ENCODE results near the gene MEI1.

MEI1 gene

DNA sequence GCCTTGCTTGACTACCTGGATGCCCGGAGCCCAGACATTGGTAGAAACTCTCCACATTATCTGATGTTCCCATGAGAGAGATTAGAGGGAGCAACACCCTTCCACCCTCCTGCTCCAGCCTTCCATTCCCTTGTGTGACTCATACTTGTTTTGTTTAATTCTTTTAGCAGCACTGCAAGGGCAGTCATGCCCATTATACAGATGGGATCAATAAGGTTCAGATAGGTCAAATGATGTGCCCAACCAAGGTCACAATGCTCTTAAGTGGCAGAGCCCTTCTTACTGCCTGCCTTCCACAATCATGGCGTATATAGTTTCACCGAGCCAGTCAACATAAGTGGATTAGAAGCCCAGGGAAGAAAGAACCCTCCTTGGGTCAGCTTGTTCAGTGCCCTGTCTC, 94.6 kb downstream of the MEI1 start:
- H3K27ac ChIP-seq (ENCODE audit: low read length), result no peak overlapping the region
- no peaks in the 10 kb centered on the region for H3K36me3 ChIP-seq (ENCODE audit: control insufficient read depth in 1 of 2, insufficient read depth in 2 of 2, low read length in 2 of 2)
- H3K4me3 ChIP-seq (ENCODE audit: low read depth in 1 of 2, low read length in 2 of 2), result no peak overlapping the region
- H3K4me1 ChIP-seq (ENCODE audit: control insufficient read depth in 1 of 2, insufficient read depth in 2 of 2, low read length in 2 of 2), result no peaks in the 10 kb centered on the region
- H3K27me3 ChIP-seq (ENCODE audit: low read depth, low read length), result no peaks in the 10 kb centered on the region
- no peaks in the 10 kb centered on the region for H3K9me3 ChIP-seq (ENCODE audit: control insufficient read depth in 1 of 2, low read length in 2 of 2)

DNA sequence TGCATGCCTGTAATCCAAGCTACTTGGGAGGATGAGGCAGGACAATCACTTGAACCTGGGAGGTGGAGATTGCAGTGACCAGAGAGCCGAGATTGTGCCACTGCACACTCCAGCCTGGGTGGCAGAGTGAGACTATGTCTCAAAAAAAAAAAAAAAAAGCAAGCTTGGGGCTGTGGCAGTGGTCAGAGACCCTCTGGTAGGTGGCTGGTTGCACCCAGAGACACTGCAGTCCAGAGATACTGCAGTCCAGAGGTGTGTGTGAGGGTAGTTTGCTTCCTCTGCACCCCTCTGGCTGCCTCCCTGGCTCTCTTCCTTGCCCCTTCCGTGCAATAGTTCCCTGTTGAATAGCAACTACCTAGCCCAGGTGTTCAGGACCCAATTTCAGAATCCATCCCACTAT, 99.4 kb downstream of the MEI1 start:
- Histone ChIP-seq H3K27me3 (ENCODE audit: low read depth, low read length) (no peaks in the 10 kb centered on the region), H3K4me3 (ENCODE audit: low read depth in 1 of 2, low read length in 2 of 2) (no peak overlapping the region), H3K27ac (ENCODE audit: low read length) (peak overlapping the region; percentile 90), H3K4me1 (ENCODE audit: control insufficient read depth in 1 of 2, insufficient read depth in 2 of 2, low read length in 2 of 2) (peaks cover 9 to 20% of the 10 kb centered on the region in 2 donors), H3K36me3 (ENCODE audit: control insufficient read depth in 1 of 2, insufficient read depth in 2 of 2, low read length in 2 of 2) (no peaks in the 10 kb centered on the region), H3K9me3 (ENCODE audit: control insufficient read depth in 1 of 2, low read length in 2 of 2) (no peaks in the 10 kb centered on the region)

DNA sequence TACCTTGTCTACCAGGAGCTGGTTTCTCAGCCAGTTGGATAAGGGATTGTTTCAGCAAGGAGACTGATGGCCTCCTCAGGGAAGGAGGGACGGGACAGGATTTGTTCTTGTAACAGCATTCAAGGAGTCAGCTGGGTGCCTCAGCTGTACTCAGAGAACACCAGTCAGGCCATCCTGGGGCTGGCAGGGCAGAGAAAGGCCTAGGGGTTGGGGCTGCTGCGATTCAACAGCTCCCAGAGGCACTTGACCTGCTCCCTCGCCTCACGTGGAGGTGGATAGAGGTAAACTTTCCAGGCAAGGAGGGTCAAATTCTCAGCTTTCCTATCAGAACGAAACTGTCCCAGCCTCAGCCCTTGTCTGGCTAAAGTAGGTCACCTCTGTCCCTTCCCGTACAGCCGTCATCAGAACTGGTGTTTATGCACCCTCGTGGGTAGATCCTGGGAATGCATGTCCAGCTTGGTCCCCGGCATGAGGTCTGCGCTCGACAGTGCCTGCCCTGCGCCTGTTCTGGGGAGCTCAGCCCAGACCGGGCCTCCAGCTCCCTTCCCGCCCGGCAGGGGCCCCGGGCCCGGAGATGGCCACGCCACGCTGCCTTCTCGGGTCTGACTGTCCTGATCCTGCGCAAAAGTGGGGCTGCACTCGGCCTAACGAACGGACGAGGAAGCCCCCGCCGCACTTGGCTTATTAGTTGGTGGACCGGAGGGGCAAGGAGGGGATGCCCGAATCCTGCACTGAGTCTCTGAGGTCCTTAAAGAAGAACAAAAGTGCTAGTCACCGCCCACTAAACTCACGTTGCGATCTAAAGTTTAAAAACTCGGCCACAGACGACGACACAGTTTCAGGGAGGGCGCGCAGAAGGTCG, 100.4 kb downstream of the MEI1 start:
- Histone ChIP-seq H3K36me3 (ENCODE audit: control insufficient read depth in 1 of 2, insufficient read depth in 2 of 2, low read length in 2 of 2) (no peaks in the 10 kb centered on the region), H3K27ac (ENCODE audit: low read length) (peak overlapping the region; percentile 90), H3K27me3 (ENCODE audit: low read depth, low read length) (no peaks in the 10 kb centered on the region), H3K4me1 (ENCODE audit: control insufficient read depth in 1 of 2, insufficient read depth in 2 of 2, low read length in 2 of 2) (peaks cover 9 to 20% of the 10 kb centered on the region in 2 donors), H3K4me3 (ENCODE audit: low read depth in 1 of 2, low read length in 2 of 2) (peak overlapping the region; percentile 84 to 88), H3K9me3 (ENCODE audit: control insufficient read depth in 1 of 2, low read length in 2 of 2) (no peaks in the 10 kb centered on the region)

DNA sequence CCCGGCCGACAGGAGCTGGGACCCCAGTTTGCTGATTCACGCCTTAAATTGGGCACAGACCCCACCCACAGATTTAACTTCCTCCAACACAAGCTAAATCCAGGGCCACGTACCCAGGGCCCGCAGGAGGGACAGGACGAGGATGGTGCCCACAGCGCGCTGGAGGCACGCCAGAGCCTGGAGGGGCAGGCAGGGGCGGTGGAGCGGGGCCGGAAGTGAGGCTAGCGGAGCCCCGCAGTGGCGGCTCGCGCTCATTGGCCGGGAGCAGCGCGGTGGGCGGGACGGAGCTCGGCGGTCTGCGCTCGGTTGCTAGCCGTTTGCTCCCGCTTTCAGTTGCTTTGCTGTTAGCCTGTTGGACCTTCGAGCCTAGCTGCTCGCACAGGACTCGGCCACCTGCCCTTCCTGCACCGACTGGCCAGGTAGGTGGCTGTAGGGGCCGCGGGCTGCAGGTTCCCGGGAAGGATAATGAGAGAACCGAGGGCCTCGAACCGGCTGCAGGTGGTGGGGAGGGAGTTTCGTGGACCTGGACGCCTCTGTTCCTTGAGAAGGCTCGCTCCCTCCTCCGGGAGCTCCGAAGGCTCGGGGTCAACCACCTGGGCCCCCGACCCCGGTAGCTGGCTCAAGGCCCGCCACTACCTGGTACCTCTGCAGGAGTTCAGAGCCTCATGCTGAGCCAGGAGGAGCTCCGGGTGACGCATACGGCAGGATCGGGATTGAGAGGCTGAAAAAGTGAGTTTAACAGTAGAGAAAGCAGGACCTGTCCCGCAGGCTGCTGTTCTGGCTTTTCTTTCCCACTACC, 101.2 kb downstream of the MEI1 start, which contains the start of gene CCDC134:
Gene CCDC134, plus strand, starts transcription at position 332 of the 799 bp plus-strand sequence. CDS start 8,212 bp downstream, outside the sequence.
- peaks cover 9 to 20% of the 10 kb centered on the region in 2 donors for H3K4me1 ChIP-seq (ENCODE audit: control insufficient read depth in 1 of 2, insufficient read depth in 2 of 2, low read length in 2 of 2)
- H3K9me3 ChIP-seq (ENCODE audit: control insufficient read depth in 1 of 2, low read length in 2 of 2), result no peaks in the 10 kb centered on the region
- H3K36me3 ChIP-seq (ENCODE audit: control insufficient read depth in 1 of 2, insufficient read depth in 2 of 2, low read length in 2 of 2), result no peaks in the 10 kb centered on the region
- peak within 1 kb of the TSS; percentile 84 to 88 for H3K4me3 ChIP-seq (ENCODE audit: low read depth in 1 of 2, low read length in 2 of 2)
- H3K27me3 ChIP-seq (ENCODE audit: low read depth, low read length), result no peaks in the 10 kb centered on the region
- peak within 1 kb of the TSS; percentile 90 for H3K27ac ChIP-seq (ENCODE audit: low read length)

DNA sequence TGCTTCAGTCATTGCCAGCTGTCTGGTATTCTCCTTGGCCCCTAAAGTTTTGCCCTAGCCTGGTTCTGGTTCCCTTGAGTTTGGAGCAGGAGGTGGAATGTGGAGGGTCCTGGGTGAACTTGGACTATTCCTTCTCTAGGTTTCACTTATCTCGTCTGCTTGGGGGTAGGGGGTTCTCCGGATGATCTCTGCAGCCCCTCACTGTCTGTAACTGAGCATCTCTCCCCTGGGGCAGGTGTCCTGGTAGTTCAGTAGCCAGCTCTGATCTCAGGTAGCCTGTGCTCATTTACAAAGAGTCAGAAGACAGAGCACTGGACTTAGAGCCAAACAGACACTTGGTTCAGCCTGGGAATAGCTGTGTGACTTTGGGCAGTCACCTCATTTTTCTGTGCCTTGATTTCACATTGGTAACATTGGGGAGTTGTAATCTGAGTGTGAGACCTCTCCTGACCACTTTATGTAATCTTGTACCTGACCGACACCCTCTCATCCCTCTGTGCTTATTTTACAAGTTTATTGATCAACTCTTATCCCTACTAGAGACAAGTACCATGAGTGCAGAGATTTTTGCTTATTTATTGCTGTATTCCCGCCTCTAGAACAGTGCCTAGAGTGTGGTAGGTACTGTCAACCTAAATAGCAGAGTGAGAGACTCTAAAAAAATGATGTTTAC, 102.0 kb downstream of the MEI1 start:
- Histone ChIP-seq H3K36me3 (ENCODE audit: control insufficient read depth in 1 of 2, insufficient read depth in 2 of 2, low read length in 2 of 2) (no peaks in the 10 kb centered on the region), H3K4me1 (ENCODE audit: control insufficient read depth in 1 of 2, insufficient read depth in 2 of 2, low read length in 2 of 2) (peaks cover 9 to 20% of the 10 kb centered on the region in 2 donors), H3K9me3 (ENCODE audit: control insufficient read depth in 1 of 2, low read length in 2 of 2) (no peaks in the 10 kb centered on the region), H3K27me3 (ENCODE audit: low read depth, low read length) (no peaks in the 10 kb centered on the region), H3K4me3 (ENCODE audit: low read depth in 1 of 2, low read length in 2 of 2) (peak overlapping the region; percentile 84 to 88), H3K27ac (ENCODE audit: low read length) (peak overlapping the region; percentile 90)

DNA sequence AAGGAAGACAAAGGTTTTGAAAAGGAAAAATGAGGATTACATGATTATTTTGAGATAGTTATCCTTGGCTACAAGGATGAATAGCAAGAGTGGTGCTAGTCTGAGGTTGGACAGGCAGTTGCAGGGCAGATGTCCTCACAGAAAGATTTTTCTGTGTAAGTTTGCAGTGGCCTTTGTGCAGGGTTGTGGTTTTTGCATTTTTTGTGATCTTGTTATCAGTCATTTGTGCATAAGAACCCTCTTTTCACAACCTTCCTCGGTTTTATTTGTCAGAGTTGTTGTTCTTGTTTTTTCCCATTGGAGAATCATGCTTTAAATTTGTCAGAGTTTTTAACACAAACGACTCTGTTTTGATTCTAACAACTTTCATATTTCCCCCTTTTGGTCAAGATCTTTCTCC, 102.6 kb downstream of the MEI1 start:
- H3K4me3 ChIP-seq (ENCODE audit: low read depth in 1 of 2, low read length in 2 of 2), result peak overlapping the region in 1 of 2 donors; percentile 84
- no peaks in the 10 kb centered on the region for H3K27me3 ChIP-seq (ENCODE audit: low read depth, low read length)
- no peak overlapping the region for H3K27ac ChIP-seq (ENCODE audit: low read length)
- peaks cover 9 to 20% of the 10 kb centered on the region in 2 donors for H3K4me1 ChIP-seq (ENCODE audit: control insufficient read depth in 1 of 2, insufficient read depth in 2 of 2, low read length in 2 of 2)
- no peaks in the 10 kb centered on the region for H3K36me3 ChIP-seq (ENCODE audit: control insufficient read depth in 1 of 2, insufficient read depth in 2 of 2, low read length in 2 of 2)
- no peaks in the 10 kb centered on the region for H3K9me3 ChIP-seq (ENCODE audit: control insufficient read depth in 1 of 2, low read length in 2 of 2)

DNA sequence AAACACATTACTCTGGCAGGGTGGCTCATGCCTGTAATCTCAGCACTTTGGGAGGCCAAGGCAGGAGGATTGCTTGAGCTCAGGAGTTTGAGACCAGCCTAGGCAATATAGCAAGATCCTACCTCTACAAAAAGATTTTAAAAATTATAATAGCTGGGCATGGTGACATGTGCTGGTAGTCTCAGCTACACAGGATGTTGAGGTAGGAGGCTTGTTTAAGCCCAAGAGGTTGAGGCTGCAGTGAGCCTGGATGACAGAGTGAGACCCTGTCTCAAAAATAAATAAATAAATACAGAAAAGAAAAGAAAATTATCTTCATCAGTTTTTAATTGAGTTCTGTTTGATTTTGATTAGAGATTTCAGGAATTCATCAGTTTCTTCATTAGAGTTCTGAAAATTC, 106.3 kb downstream of the MEI1 start:
- Histone ChIP-seq H3K27me3 (ENCODE audit: low read depth, low read length) (no peaks in the 10 kb centered on the region), H3K4me1 (ENCODE audit: control insufficient read depth in 1 of 2, insufficient read depth in 2 of 2, low read length in 2 of 2) (peaks cover 9 to 11% of the 10 kb centered on the region in 2 donors), H3K4me3 (ENCODE audit: low read depth in 1 of 2, low read length in 2 of 2) (no peak overlapping the region), H3K27ac (ENCODE audit: low read length) (no peak overlapping the region), H3K36me3 (ENCODE audit: control insufficient read depth in 1 of 2, insufficient read depth in 2 of 2, low read length in 2 of 2) (peaks cover 7 to 18% of the 10 kb centered on the region in 2 donors), H3K9me3 (ENCODE audit: control insufficient read depth in 1 of 2, low read length in 2 of 2) (no peaks in the 10 kb centered on the region)

DNA sequence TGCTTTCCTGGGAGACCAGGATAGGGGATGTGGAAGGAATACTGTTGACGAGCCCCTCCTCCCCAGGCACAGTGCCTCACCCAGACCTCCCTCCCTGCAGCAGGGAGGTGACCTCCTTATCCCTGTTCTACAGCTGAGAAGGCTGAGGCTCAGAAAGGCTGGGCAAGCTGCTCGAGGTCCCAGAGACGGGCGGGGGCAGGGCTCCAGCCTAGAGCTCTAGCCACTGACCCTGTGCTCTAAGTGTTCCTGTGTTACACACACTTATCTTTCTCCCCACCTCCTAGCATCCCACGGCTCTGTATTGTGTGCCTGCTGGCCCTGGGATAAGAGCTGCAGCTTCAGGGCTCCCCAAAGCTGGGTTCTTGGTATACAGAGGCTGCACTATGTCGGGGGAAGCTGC, 109.1 kb downstream of the MEI1 start:
- no peaks in the 10 kb centered on the region for H3K4me1 ChIP-seq (ENCODE audit: control insufficient read depth in 1 of 2, insufficient read depth in 2 of 2, low read length in 2 of 2)
- H3K9me3 ChIP-seq (ENCODE audit: control insufficient read depth in 1 of 2, low read length in 2 of 2), result no peaks in the 10 kb centered on the region
- H3K36me3 ChIP-seq (ENCODE audit: control insufficient read depth in 1 of 2, insufficient read depth in 2 of 2, low read length in 2 of 2), result peaks cover 11 to 35% of the 10 kb centered on the region in 2 donors
- no peak overlapping the region for H3K27ac ChIP-seq (ENCODE audit: low read length)
- H3K27me3 ChIP-seq (ENCODE audit: low read depth, low read length), result no peaks in the 10 kb centered on the region
- no peak overlapping the region for H3K4me3 ChIP-seq (ENCODE audit: low read depth in 1 of 2, low read length in 2 of 2)

DNA sequence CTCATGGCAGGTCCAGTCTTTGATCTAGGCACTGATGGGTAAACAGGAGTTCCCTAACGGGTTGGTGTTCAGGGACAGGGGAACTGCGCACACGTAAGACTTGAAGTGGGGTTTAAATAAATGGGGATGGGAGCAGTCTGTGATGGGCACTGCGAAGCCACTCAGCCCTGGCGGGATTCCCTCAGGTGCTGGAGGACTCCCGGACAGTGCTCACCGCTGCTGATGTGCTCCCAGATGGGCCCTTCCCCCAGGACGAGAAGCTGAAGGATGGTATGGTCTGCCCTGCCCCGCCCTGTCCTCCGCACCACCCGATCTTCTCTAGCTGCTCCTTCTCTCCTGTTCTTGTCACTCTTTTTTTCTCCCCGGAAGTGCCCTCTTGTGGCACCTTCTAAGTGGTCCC, 110.7 kb downstream of the MEI1 start:
- Histone ChIP-seq H3K4me1 (ENCODE audit: control insufficient read depth in 1 of 2, insufficient read depth in 2 of 2, low read length in 2 of 2) (no peaks in the 10 kb centered on the region), H3K36me3 (ENCODE audit: control insufficient read depth in 1 of 2, insufficient read depth in 2 of 2, low read length in 2 of 2) (peaks cover 11 to 40% of the 10 kb centered on the region in 2 donors), H3K27ac (ENCODE audit: low read length) (no peak overlapping the region), H3K4me3 (ENCODE audit: low read depth in 1 of 2, low read length in 2 of 2) (no peak overlapping the region), H3K9me3 (ENCODE audit: control insufficient read depth in 1 of 2, low read length in 2 of 2) (no peaks in the 10 kb centered on the region), H3K27me3 (ENCODE audit: low read depth, low read length) (no peaks in the 10 kb centered on the region)

DNA sequence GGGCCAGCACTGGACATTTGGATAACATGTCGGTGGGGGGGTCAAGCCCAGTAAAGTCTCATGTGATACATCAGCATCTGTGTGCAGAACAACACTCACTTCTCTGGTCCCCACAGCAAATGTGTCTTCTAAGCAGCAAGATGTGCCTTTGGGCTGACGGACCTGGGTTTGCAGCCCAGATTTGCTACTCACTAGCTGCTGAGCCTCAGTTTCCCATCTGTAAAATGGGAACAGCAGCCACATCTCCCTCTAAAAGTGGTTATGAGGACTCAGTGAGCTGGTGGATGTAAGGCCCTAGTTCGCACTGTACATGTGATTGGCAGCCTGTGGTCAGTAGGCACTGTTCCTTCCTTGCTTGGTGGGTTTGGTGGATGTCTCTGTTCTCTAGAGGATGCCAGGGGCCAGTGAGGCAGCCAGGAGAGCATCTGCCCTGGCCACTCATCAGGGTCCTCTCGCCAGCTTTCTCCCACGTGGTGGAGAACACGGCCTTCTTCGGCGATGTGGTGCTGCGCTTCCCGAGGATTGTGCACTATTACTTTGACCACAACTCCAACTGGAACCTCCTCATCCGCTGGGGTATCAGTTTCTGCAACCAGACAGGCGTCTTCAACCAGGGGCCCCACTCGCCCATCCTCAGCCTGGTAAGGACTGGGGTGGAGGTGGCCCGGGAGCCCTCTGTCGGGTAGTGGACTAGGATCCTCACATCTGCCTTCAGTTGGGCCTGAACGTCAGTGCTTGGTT, 113.7 kb downstream of the MEI1 start:
- no peak overlapping the region for H3K27ac ChIP-seq (ENCODE audit: low read length)
- no peaks in the 10 kb centered on the region for H3K4me1 ChIP-seq (ENCODE audit: control insufficient read depth in 1 of 2, insufficient read depth in 2 of 2, low read length in 2 of 2)
- H3K27me3 ChIP-seq (ENCODE audit: low read depth, low read length), result no peaks in the 10 kb centered on the region
- H3K9me3 ChIP-seq (ENCODE audit: control insufficient read depth in 1 of 2, low read length in 2 of 2), result no peaks in the 10 kb centered on the region
- no peak overlapping the region for H3K4me3 ChIP-seq (ENCODE audit: low read depth in 1 of 2, low read length in 2 of 2)
- peaks cover 14 to 51% of the 10 kb centered on the region in 2 donors for H3K36me3 ChIP-seq (ENCODE audit: control insufficient read depth in 1 of 2, insufficient read depth in 2 of 2, low read length in 2 of 2)
